Hematopoietic multipotent progenitor cell (in vitro differentiated cells): ENCODE results near the gene ABCC6. TPM values are rescaled to one million over a fixed set of nuclear protein-coding genes. Genes with fewer than 3 reads are reported as not detected.
"Not testable (repeated sequence)": the region's sequence is repeated elsewhere in the genome, so short reads cannot be mapped to it uniquely, and the experiment has no call there.

ENCODE experiments used
- DNase-seq, 3 donors: peaks; one replicate each; pipeline ENCODE4 v3.0.0-alpha.2; 2011 to 2015; ENCODE audit warnings: low read depth in 2 of 3, low spot score in 2 of 3
- total RNA-seq: library from RNA; depleted of rRNA; stranded (reverse); fragments of >200 nt; gene quantifications from one replicate; pipeline ENCODE4 v1.2.3, GENCODE V29; 2012

ABCC6 gene
- total RNA-seq, 1 donor: 1.6 TPM

- DNase-seq: not testable (repeated sequence)
These were observed 9.4 kb upstream of the ABCC6 start for GRCh38 chr16:16232692-16233061.

GRCh38 chr16:16223662-16224241 lies 458 bp upstream of the ABCC6 start:
- not testable (repeated sequence) for DNase-seq

GRCh38 chr16:16221382-16221781 lies 1.9 kb downstream of the ABCC6 start:
- DNase-seq: not testable (repeated sequence)

- not testable (repeated sequence) for DNase-seq
These were observed 2.8 kb downstream of the ABCC6 start for GRCh38 chr16:16220449-16220848.

GRCh38 chr16:16218787-16219186 lies 4.5 kb downstream of the ABCC6 start:
- DNase-seq: not testable (repeated sequence)

GRCh38 chr16:16218349-16218748 lies 4.9 kb downstream of the ABCC6 start:
- DNase-seq: not testable (repeated sequence)

GRCh38 chr16:16213863-16214293 lies 9.4 kb downstream of the ABCC6 start:
- not testable (repeated sequence) for DNase-seq

GRCh38 chr16:16211404-16211803 lies 11.9 kb downstream of the ABCC6 start:
- not testable (repeated sequence) for DNase-seq

GRCh38 chr16:16208461-16208860 lies 14.8 kb downstream of the ABCC6 start:
- DNase-seq: not testable (repeated sequence)

GRCh38 chr16:16207787-16208334 lies 15.4 kb downstream of the ABCC6 start:
- DNase-seq: not testable (repeated sequence)

- DNase-seq: not testable (repeated sequence)
These were observed 16.1 kb downstream of the ABCC6 start for GRCh38 chr16:16207097-16207786.

- DNase-seq: not testable (repeated sequence)
These were observed 17.4 kb downstream of the ABCC6 start for GRCh38 chr16:16205864-16206263.

- DNase-seq: not testable (repeated sequence)
These were observed 18.7 kb downstream of the ABCC6 start for GRCh38 chr16:16204552-16204951.

GRCh38 chr16:16203494-16203893 lies 19.8 kb downstream of the ABCC6 start:
- not testable (repeated sequence) for DNase-seq

- peak in 2 of 3 donors; percentile 46 to 78 for DNase-seq
These were observed 20.7 kb downstream of the ABCC6 start for GRCh38 chr16:16202400-16203143.

- DNase-seq: not testable (repeated sequence)
These were observed 21.4 kb downstream of the ABCC6 start for GRCh38 chr16:16201880-16202279.

- not testable (repeated sequence) for DNase-seq
These were observed 22.9 kb downstream of the ABCC6 start for GRCh38 chr16:16200391-16200790.

GRCh38 chr16:16199428-16199827 lies 23.9 kb downstream of the ABCC6 start:
- not testable (repeated sequence) for DNase-seq

- DNase-seq: no peak
These were observed 25.3 kb downstream of the ABCC6 start for GRCh38 chr16:16197966-16198365.

GRCh38 chr16:16197331-16197730 lies 26.0 kb downstream of the ABCC6 start:
- DNase-seq: no peak

- no peak for DNase-seq
These were observed 27.2 kb downstream of the ABCC6 start for GRCh38 chr16:16196099-16196498.
